Body of pancreas (tissue), 4 donors: ENCODE measurements around the gene BMPER. TPM values are rescaled to one million over a fixed set of nuclear protein-coding genes. Genes with fewer than 3 reads are reported as not detected.

Source experiments
- ATAC-seq: fragments of 150-250 bp; one replicate; pipeline ENCODE4 v1.9.1; 2016
- DNase-seq, 4 donors: peaks; one replicate each; pipeline ENCODE4 v3.0.0-alpha.2; 2019
- H3K27ac ChIP-seq, 4 donors: fragments of 200-600 bp; sonication (generic); 1 replicate in 3 of 4; 2 replicates in 1 of 4; pipeline versions ENCODE4 v1.5.1 to v1.6.1; 2016 to 2019; ENCODE audit warnings: mild to moderate bottlenecking in 1 of 4, mixed read lengths in 1 of 4, moderate library complexity in 1 of 4
- H3K27me3 ChIP-seq, 2 donors: fragments of 200-600 bp; sonication (generic); one replicate each; pipeline ENCODE4 v1.6.0; 2016; ENCODE audit warnings: mild to moderate bottlenecking in 1 of 2
- H3K36me3 ChIP-seq, 2 donors: fragments of 200-600 bp; sonication (generic); replicated peaks in 1 of 2; 2 replicates each; pipeline ENCODE4 v1.5.1; 2016; ENCODE audit warnings: low read depth in 2 of 2; ENCODE audit not compliant: insufficient read depth in 1 of 2
- H3K4me1 ChIP-seq: fragments of 200-600 bp; sonication (generic); one replicate; pipeline ENCODE4 v1.6.0; 2016
- H3K4me3 ChIP-seq, 2 donors: fragments of 200-600 bp; sonication (generic); 1 replicate in 1 of 2; 2 replicates in 1 of 2; pipeline ENCODE4 v1.5.1; 2016 to 2019
- H3K9me3 ChIP-seq, 3 donors: fragments of 200-600 bp; sonication (generic); 1 replicate in 2 of 3; 2 replicates in 1 of 3; pipeline ENCODE4 v1.5.1; 2016
- CTCF ChIP-seq, 7 experiments: fragments of 450-650 bp in 4 of 7; fragments of 200-600 bp in 3 of 7; sonication (generic) in 3 of 7; IDR thresholded peaks; one replicate each; pipeline ENCODE4 v1.5.1; 2016 to 2019; ENCODE audit warnings: antibody characterized with exemption in 7 of 7
- POLR2A ChIP-seq, 3 donors: fragments of 450-650 bp; IDR thresholded peaks; one replicate each; pipeline ENCODE4 v1.6.1; 2016; ENCODE audit warnings: antibody characterized with exemption in 3 of 3, mild to moderate bottlenecking in 2 of 3
- WGBS, 2 donors: methylation state at CpG; one replicate each; pipeline ENCODE4 v1.1.5; 2017; 5-methylcytosine and 5-hydroxymethylcytosine counted together
- intact Hi-C: fragments of 100-400 bp; cut with DNase I; formaldehyde crosslinking; loops from one replicate; pipeline ENCODE4 v1.15.1; 2023
- total RNA-seq, 2 donors: library from RNA; depleted of rRNA; stranded (reverse); fragments of >200 nt; gene quantifications; one replicate each; pipeline ENCODE4 v1.1.0, GENCODE V29; 2016

The BMPER gene
- total RNA-seq, 2 donors from 2014 or later = 0.33 to 0.78 TPM

- no peaks in the 10 kb centered on the region for H3K27me3 ChIP-seq
- no peak overlapping the region for H3K27ac ChIP-seq
- H3K36me3 ChIP-seq = no peaks in the 10 kb centered on the region
- no peaks in the 10 kb centered on the region for H3K9me3 ChIP-seq
- DNase-seq (peak in 3 of 4 donors; percentile 18 to 28 (median 25)), ATAC-seq (peak; percentile 60)
- H3K4me1 ChIP-seq = no peaks in the 10 kb centered on the region
- 71 to 74% methylated on average over 10 of the region's 10 CpGs for WGBS, 2 donors
- intact Hi-C loops = no loop called here
- H3K4me3 ChIP-seq = no peak overlapping the region
- TF ChIP-seq CTCF (IDR thresholded peaks at IDR 0.05) (peak in 5 of 7 experiments; percentile 16 to 35 (median 27)), POLR2A (IDR thresholded peaks at IDR 0.05) (no peak)
Measured at GRCh38 chr7:34087892-34088891, 182.9 kb downstream of the BMPER start.

- TF ChIP-seq CTCF (IDR thresholded peaks at IDR 0.05) (no peak), POLR2A (IDR thresholded peaks at IDR 0.05) (no peak)
- Histone ChIP-seq H3K4me1 (no peaks in the 10 kb centered on the region), H3K36me3 (no peaks in the 10 kb centered on the region), H3K27ac (no peak overlapping the region), H3K9me3 (no peaks in the 10 kb centered on the region), H3K4me3 (no peak overlapping the region), H3K27me3 (no peaks in the 10 kb centered on the region)
- DNase-seq (no peak), ATAC-seq (no peak)
- intact Hi-C loops = no loop called here
- 43% methylated on average over 5 of the region's 5 CpGs for WGBS, 2 donors
Measured at GRCh38 chr7:34090816-34091215, 185.5 kb downstream of the BMPER start.

GRCh38 chr7:34091321-34091917, 186.1 kb downstream of the BMPER start:
- H3K27me3 ChIP-seq = no peaks in the 10 kb centered on the region
- ATAC-seq = no peak
- WGBS, 2 donors = 17 to 25% methylated on average over 4 of the region's 4 CpGs
- H3K9me3 ChIP-seq = no peaks in the 10 kb centered on the region
- no peak overlapping the region for H3K4me3 ChIP-seq
- no peaks in the 10 kb centered on the region for H3K36me3 ChIP-seq
- no peak overlapping the region for H3K27ac ChIP-seq
- DNase-seq = peak; percentile 18 to 24 (median 20)
- intact Hi-C loops = no loop called here
- no peak for TF ChIP-seq POLR2A (IDR thresholded peaks at IDR 0.05)
- TF ChIP-seq CTCF (IDR thresholded peaks at IDR 0.05) = peak in 6 of 7 experiments; percentile 14 to 36 (median 26)
- no peaks in the 10 kb centered on the region for H3K4me1 ChIP-seq

- WGBS, 2 donors = 63 to 89% methylated on average over 3 of the region's 3 CpGs
- no peak overlapping the region for H3K27ac ChIP-seq
- intact Hi-C loops = no loop called here
- no peaks in the 10 kb centered on the region for H3K9me3 ChIP-seq
- H3K27me3 ChIP-seq = no peaks in the 10 kb centered on the region
- no peak for TF ChIP-seq CTCF (IDR thresholded peaks at IDR 0.05)
- TF ChIP-seq POLR2A (IDR thresholded peaks at IDR 0.05) = no peak
- H3K4me3 ChIP-seq = no peak overlapping the region
- DNase-seq = no peak
- H3K36me3 ChIP-seq = no peaks in the 10 kb centered on the region
- no peak for ATAC-seq
- H3K4me1 ChIP-seq = no peaks in the 10 kb centered on the region
Measured at GRCh38 chr7:34093276-34093675, 187.9 kb downstream of the BMPER start.
